Esophagus muscularis mucosa (tissue), 4 donors: Measurements from ENCODE around the gene RBM28. TPM values are rescaled to one million over a fixed set of nuclear protein-coding genes. Genes with fewer than 3 reads are reported as not detected.

ENCODE experiments used
- DNase-seq: peaks from one replicate; pipeline ENCODE4 v3.0.0-alpha.2; 2017; ENCODE audit errors: extremely low spot score
- H3K27ac ChIP-seq, 4 donors: fragments of 200-600 bp; sonication (generic); replicated peaks in 1 of 4; 1 replicate in 3 of 4; 2 replicates in 1 of 4; pipeline ENCODE4 v1.5.1; 2016 to 2019; ENCODE audit warnings: mild to moderate bottlenecking in 1 of 4
- H3K27me3 ChIP-seq, 4 donors: fragments of 200-600 bp; sonication (generic); one replicate each; pipeline versions ENCODE4 v1.5.1 to v1.6.0; 2016 to 2019
- H3K36me3 ChIP-seq, 4 donors: fragments of 200-600 bp; sonication (generic); one replicate each; pipeline ENCODE4 v1.5.1; 2016 to 2019
- H3K4me1 ChIP-seq, 4 donors: fragments of 200-600 bp; sonication (generic); one replicate each; pipeline ENCODE4 v1.5.1; 2016 to 2019
- H3K4me3 ChIP-seq, 4 donors: fragments of 200-600 bp; sonication (generic); 1 replicate in 2 of 4; 2 replicates in 2 of 4; pipeline ENCODE4 v1.5.1; 2016 to 2019; ENCODE audit warnings: mild to moderate bottlenecking in 4 of 4, moderate library complexity in 1 of 4
- H3K9me3 ChIP-seq, 4 donors: fragments of 200-600 bp; sonication (generic); 1 replicate in 3 of 4; 2 replicates in 1 of 4; pipeline ENCODE4 v1.5.1; 2016 to 2019
- EP300 ChIP-seq: sonication (generic); formaldehyde crosslinking; IDR thresholded peaks from one replicate; pipeline ENCODE4 v1.6.1; 2017; ENCODE audit warnings: antibody characterized with exemption
- POLR2A ChIP-seq: fragments of 450-650 bp; IDR thresholded peaks from one replicate; pipeline ENCODE4 v1.6.1; 2017; ENCODE audit warnings: antibody characterized with exemption, moderate library complexity, mild to moderate bottlenecking, low read depth
- POLR2AphosphoS5 ChIP-seq, 2 donors: sonication (generic); formaldehyde crosslinking; IDR thresholded peaks; one replicate each; pipeline ENCODE4 v1.6.1; 2017; ENCODE audit warnings: antibody characterized with exemption in 2 of 2
- WGBS: methylation state at CpG from one replicate; pipeline ENCODE4 v1.1.5; 2018; 5-methylcytosine and 5-hydroxymethylcytosine counted together
- intact Hi-C: fragments of 100-400 bp; cut with DNase I; formaldehyde crosslinking; loops from one replicate; pipeline ENCODE4 v1.15.1; 2023
- total RNA-seq, 4 donors: library from RNA; depleted of rRNA; stranded (reverse); fragments of >200 nt; gene quantifications; one replicate each; pipeline versions ENCODE4 v1.1.0 to v1.2.1, GENCODE V29; 2016
- TF ChIP-seq, protein P1 (sequence below), 3 experiments: fragments of 200-600 bp in 2 of 3; fragments of 450-650 bp in 1 of 3; sonication (generic) in 2 of 3; IDR thresholded peaks; one replicate each; pipeline ENCODE4 v1.5.1; 2017 to 2019; ENCODE audit warnings: antibody characterized with exemption in 3 of 3, mild to moderate bottlenecking in 2 of 3, moderate library complexity in 1 of 3

RBM28 gene
- total RNA-seq, 4 donors from 2014 or later: 13.3 to 16.6 (median 15.0) TPM

DNA sequence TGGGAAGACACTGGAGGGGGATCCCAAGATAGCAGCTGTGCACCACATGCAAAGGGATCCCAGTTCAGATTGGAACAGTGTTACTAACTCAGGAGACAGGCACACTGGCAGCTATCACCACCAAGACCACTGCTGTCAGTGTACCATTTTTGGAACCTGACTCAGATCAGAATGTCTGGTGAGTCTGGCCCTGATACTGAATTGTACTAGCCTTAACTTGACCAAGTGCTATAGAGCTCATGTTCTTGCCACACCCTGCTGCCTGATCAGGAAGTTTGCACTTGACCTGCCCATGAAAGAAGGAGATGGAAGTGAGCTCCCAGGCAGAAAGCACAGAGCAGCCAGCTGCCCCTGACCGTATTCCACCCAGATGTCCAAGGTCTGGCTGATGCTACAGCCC lies 22.6 kb upstream of the RBM28 start:
- no peak overlapping the region for H3K4me3 ChIP-seq
- no peaks in the 10 kb centered on the region for H3K9me3 ChIP-seq
- H3K36me3 ChIP-seq: no peaks in the 10 kb centered on the region
- no peak overlapping the region for H3K27ac ChIP-seq
- DNase-seq: no peak
- peaks cover 6 to 13% (median 11%) of the 10 kb centered on the region in 4 donors for H3K4me1 ChIP-seq
- intact Hi-C loops: no loop called here
- no peak for TF ChIP-seq POLR2A
- TF ChIP-seq EP300: no peak
- TF ChIP-seq, protein P1, sequence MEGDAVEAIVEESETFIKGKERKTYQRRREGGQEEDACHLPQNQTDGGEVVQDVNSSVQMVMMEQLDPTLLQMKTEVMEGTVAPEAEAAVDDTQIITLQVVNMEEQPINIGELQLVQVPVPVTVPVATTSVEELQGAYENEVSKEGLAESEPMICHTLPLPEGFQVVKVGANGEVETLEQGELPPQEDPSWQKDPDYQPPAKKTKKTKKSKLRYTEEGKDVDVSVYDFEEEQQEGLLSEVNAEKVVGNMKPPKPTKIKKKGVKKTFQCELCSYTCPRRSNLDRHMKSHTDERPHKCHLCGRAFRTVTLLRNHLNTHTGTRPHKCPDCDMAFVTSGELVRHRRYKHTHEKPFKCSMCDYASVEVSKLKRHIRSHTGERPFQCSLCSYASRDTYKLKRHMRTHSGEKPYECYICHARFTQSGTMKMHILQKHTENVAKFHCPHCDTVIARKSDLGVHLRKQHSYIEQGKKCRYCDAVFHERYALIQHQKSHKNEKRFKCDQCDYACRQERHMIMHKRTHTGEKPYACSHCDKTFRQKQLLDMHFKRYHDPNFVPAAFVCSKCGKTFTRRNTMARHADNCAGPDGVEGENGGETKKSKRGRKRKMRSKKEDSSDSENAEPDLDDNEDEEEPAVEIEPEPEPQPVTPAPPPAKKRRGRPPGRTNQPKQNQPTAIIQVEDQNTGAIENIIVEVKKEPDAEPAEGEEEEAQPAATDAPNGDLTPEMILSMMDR (IDR thresholded peaks at IDR 0.05): no peak
- TF ChIP-seq POLR2AphosphoS5 (IDR thresholded peaks at IDR 0.05): no peak
- 78% methylated on average over 1 of the region's 1 CpG for WGBS
- peaks cover 0 to 35% (median 0%) of the 10 kb centered on the region in 4 donors for H3K27me3 ChIP-seq

GRCh38 chr7:128365432-128365831 lies 21.7 kb upstream of the RBM28 start:
- Histone ChIP-seq H3K27ac (no peak overlapping the region), H3K36me3 (no peaks in the 10 kb centered on the region), H3K27me3 (peaks cover 0 to 35% (median 0%) of the 10 kb centered on the region in 4 donors), H3K4me1 (peaks cover 9 to 21% (median 20%) of the 10 kb centered on the region in 4 donors), H3K4me3 (no peak overlapping the region), H3K9me3 (no peaks in the 10 kb centered on the region)
- intact Hi-C loops: no loop called here
- WGBS: 80% methylated on average over 2 of the region's 2 CpGs
- no peak for DNase-seq
- TF ChIP-seq, protein P1 (IDR thresholded peaks at IDR 0.05): no peak
- no peak for TF ChIP-seq EP300
- TF ChIP-seq POLR2AphosphoS5 (IDR thresholded peaks at IDR 0.05): no peak
- no peak for TF ChIP-seq POLR2A

- no peak for TF ChIP-seq POLR2AphosphoS5 (IDR thresholded peaks at IDR 0.05)
- TF ChIP-seq POLR2A: no peak
- TF ChIP-seq, protein P1 (IDR thresholded peaks at IDR 0.05): no peak
- no peak for TF ChIP-seq EP300
- WGBS: 70% methylated on average over 4 of the region's 4 CpGs
- H3K4me1 ChIP-seq: peaks cover 10 to 26% (median 24%) of the 10 kb centered on the region in 4 donors
- no peaks in the 10 kb centered on the region for H3K36me3 ChIP-seq
- no peak for DNase-seq
- no peak overlapping the region for H3K27ac ChIP-seq
- H3K4me3 ChIP-seq: no peak overlapping the region
- intact Hi-C loops: no loop called here
- H3K27me3 ChIP-seq: peaks cover 0 to 35% (median 0%) of the 10 kb centered on the region in 4 donors
- H3K9me3 ChIP-seq: no peaks in the 10 kb centered on the region
Measured at GRCh38 chr7:128364166-128364870, 20.6 kb upstream of the RBM28 start.

DNA sequence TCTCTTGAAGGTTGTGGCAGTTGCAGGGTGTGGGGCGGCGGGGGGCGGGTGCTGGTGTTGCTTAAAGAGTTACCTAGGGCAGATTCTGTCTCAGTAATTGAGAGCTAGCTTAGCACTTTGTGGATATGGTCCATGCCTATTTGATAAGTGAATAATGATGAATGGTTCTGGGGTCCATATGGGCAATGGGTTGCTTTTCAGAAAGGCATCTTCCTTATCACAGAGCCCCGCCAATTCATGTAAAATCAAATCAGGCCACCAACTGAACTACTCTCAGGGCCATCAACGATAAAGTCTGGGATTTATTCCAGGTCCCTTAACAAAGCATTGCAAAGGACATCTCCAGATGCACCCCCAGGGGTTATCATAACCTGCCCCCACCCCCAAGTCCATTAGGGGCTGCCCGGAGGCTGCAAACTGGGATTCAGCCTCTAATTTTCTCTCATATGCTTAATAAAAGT lies 19.6 kb upstream of the RBM28 start:
- DNase-seq: no peak
- H3K9me3 ChIP-seq: no peaks in the 10 kb centered on the region
- WGBS: 79% methylated on average over 6 of the region's 6 CpGs
- H3K27ac ChIP-seq: no peak overlapping the region
- no peak overlapping the region for H3K4me3 ChIP-seq
- TF ChIP-seq, protein P1 (IDR thresholded peaks at IDR 0.05): no peak
- no peak for TF ChIP-seq POLR2AphosphoS5 (IDR thresholded peaks at IDR 0.05)
- no peak for TF ChIP-seq EP300
- TF ChIP-seq POLR2A: no peak
- peaks cover 10 to 26% (median 24%) of the 10 kb centered on the region in 4 donors for H3K4me1 ChIP-seq
- no peaks in the 10 kb centered on the region for H3K36me3 ChIP-seq
- H3K27me3 ChIP-seq: peaks cover 0 to 35% (median 0%) of the 10 kb centered on the region in 4 donors
- intact Hi-C loops: no loop called here
